Smooth muscle cell (in vitro differentiated cells): Measurements from ENCODE around the gene FABP6. TPM values are rescaled to one million over a fixed set of nuclear protein-coding genes. Genes with fewer than 3 reads are reported as not detected.

ENCODE experiments used
- DNase-seq: peaks from one replicate; lab custom pipeline; 2025; ENCODE audit not compliant: unreplicated experiment; lab: John Stamatoyannopoulos, UW
- H2AFZ ChIP-seq: fragments of 200-600 bp; sonication (generic); 2 replicates; pipeline ENCODE4 v1.6.0; 2016; ENCODE audit warnings: antibody characterized with exemption, low read depth, mild to moderate bottlenecking
- H3F3A ChIP-seq: fragments of 200-600 bp; sonication (generic); 2 replicates; pipeline ENCODE4 v1.6.0; 2017; ENCODE audit warnings: antibody characterized with exemption, low read depth
- H3K27ac ChIP-seq: fragments of 200-600 bp; sonication (generic); 2 replicates; pipeline ENCODE4 v1.5.1; 2016; ENCODE audit warnings: low read depth, mild to moderate bottlenecking
- H3K27me3 ChIP-seq: fragments of 200-600 bp; sonication (generic); 2 replicates; pipeline ENCODE4 v1.6.1; 2016; ENCODE audit warnings: low read depth, mild to moderate bottlenecking
- H3K36me3 ChIP-seq: fragments of 200-600 bp; sonication (generic); 2 replicates; pipeline ENCODE4 v1.5.1; 2016; ENCODE audit warnings: low read depth
- H3K4me1 ChIP-seq: fragments of 200-600 bp; sonication (generic); 2 replicates; pipeline ENCODE4 v1.5.1; 2016; ENCODE audit warnings: low read depth
- H3K4me2 ChIP-seq: fragments of 200-600 bp; sonication (generic); 2 replicates; pipeline ENCODE4 v1.6.0; 2016; ENCODE audit warnings: mild to moderate bottlenecking
- H3K4me3 ChIP-seq: fragments of 200-600 bp; sonication (generic); 2 replicates; pipeline ENCODE4 v1.5.1; 2016; ENCODE audit warnings: mild to moderate bottlenecking
- H3K79me2 ChIP-seq: fragments of 200-600 bp; sonication (generic); 2 replicates; pipeline ENCODE4 v1.6.0; 2016; ENCODE audit warnings: low read depth, mild to moderate bottlenecking
- H3K9ac ChIP-seq: fragments of 200-600 bp; sonication (generic); 2 replicates; pipeline ENCODE4 v1.6.0; 2016; ENCODE audit warnings: low read depth
- H3K9me3 ChIP-seq: fragments of 200-600 bp; sonication (generic); replicated peaks from 2 replicates; pipeline ENCODE4 v1.5.1; 2016; ENCODE audit warnings: low read depth
- H4K20me1 ChIP-seq: fragments of 200-600 bp; sonication (generic); 2 replicates; pipeline ENCODE4 v1.6.0; 2016; ENCODE audit warnings: low read depth
- WGBS: methylation state at CpG from one replicate; pipeline ENCODE4 v1.1.7; 2016; ENCODE audit warnings: low lambda C conversion rate; 5-methylcytosine and 5-hydroxymethylcytosine counted together
- polyA plus RNA-seq: library from polyadenylated mRNA; unstranded; fragments of >200 nt; fragmentation: Nextera tagmentation; extraction: Ambion mirVana; gene quantifications from 2 replicates; pipeline ENCODE4 v1.2.1, GENCODE V29; 2016
- total RNA-seq: library from RNA; depleted of rRNA; stranded (reverse); fragments of >200 nt; gene quantifications from 2 replicates; pipeline ENCODE4 v1.2.3, GENCODE V29; 2014
- TF ChIP-seq, protein P1 (sequence below): fragments of 200-600 bp; sonication (generic); IDR thresholded peaks from 2 replicates; pipeline ENCODE4 v1.5.1; 2017; ENCODE audit warnings: borderline replicate concordance, mild to moderate bottlenecking, antibody characterized with exemption; ENCODE audit not compliant: insufficient read depth, poor library complexity, severe bottlenecking

The FABP6 gene
- total and polyA plus RNA-seq, 2 experiments from 2014 or later, result 1.3 TPM; not detected in 1

DNA sequence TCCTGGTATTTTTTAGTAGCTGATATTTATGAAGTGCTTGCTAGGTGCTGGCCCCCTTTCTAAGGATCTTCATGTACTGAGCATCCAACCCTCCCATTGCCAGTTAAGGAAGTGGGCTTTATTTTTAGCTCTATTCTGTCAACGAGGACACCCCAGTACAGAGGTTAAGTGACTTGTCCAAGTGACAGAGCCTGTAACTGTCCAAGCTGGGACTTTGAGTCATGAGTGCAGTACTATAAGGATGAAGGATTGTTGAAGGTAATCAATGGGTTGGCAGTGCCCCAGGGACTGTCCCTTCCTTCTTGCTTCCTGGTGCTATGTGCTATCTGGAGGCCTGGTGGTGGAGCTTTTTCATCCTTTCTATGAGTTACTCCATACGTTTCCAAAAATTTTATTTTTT, 18.0 kb upstream of the FABP6 start:
- Histone ChIP-seq H3K27ac (no peak overlapping the region), H3K36me3 (no peaks in the 10 kb centered on the region), H3K4me3 (no peak overlapping the region), H3K4me1 (no peaks in the 10 kb centered on the region), H3K79me2 (no peaks in the 10 kb centered on the region), H3K9ac (no peak overlapping the region), H3K4me2 (no peak overlapping the region), H4K20me1 (no peaks in the 10 kb centered on the region), H2AFZ (no peak overlapping the region), H3F3A (no peaks in the 10 kb centered on the region), H3K9me3 (no peaks in the 10 kb centered on the region), H3K27me3 (no peaks in the 10 kb centered on the region)
- 89% methylated on average over 2 of the region's 2 CpGs for WGBS
- no peak for DNase-seq
- TF ChIP-seq, protein P1, sequence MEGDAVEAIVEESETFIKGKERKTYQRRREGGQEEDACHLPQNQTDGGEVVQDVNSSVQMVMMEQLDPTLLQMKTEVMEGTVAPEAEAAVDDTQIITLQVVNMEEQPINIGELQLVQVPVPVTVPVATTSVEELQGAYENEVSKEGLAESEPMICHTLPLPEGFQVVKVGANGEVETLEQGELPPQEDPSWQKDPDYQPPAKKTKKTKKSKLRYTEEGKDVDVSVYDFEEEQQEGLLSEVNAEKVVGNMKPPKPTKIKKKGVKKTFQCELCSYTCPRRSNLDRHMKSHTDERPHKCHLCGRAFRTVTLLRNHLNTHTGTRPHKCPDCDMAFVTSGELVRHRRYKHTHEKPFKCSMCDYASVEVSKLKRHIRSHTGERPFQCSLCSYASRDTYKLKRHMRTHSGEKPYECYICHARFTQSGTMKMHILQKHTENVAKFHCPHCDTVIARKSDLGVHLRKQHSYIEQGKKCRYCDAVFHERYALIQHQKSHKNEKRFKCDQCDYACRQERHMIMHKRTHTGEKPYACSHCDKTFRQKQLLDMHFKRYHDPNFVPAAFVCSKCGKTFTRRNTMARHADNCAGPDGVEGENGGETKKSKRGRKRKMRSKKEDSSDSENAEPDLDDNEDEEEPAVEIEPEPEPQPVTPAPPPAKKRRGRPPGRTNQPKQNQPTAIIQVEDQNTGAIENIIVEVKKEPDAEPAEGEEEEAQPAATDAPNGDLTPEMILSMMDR, result no peak

DNA sequence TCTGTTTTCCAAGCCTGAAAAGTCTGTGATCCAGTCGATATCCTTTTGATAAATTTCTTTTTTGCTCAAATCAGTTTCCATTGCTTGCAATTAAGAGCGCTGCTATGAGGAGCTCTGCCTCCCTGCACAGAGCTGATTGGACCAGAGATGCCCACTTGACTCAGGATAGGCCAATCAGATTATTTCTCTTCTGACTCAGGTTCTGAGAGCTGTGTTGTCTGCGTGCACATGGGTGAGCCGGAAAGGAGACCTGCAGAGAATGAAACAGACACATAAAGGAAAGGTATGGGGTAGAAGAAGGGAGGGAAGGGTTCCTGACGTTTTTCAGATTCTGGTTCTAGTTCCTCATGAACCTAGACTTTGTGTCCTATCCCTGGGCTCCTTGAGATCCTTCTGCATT, 15.8 kb upstream of the FABP6 start:
- no peak for DNase-seq
- TF ChIP-seq, protein P1, result no peak
- Histone ChIP-seq H3K27ac (no peak overlapping the region), H4K20me1 (no peaks in the 10 kb centered on the region), H3K9ac (no peak overlapping the region), H2AFZ (no peak overlapping the region), H3K4me2 (no peak overlapping the region), H3K27me3 (no peaks in the 10 kb centered on the region), H3K36me3 (no peaks in the 10 kb centered on the region), H3K4me3 (no peak overlapping the region), H3F3A (no peaks in the 10 kb centered on the region), H3K79me2 (no peaks in the 10 kb centered on the region), H3K4me1 (no peaks in the 10 kb centered on the region), H3K9me3 (no peaks in the 10 kb centered on the region)
- 76% methylated on average over 5 of the region's 5 CpGs for WGBS

DNA sequence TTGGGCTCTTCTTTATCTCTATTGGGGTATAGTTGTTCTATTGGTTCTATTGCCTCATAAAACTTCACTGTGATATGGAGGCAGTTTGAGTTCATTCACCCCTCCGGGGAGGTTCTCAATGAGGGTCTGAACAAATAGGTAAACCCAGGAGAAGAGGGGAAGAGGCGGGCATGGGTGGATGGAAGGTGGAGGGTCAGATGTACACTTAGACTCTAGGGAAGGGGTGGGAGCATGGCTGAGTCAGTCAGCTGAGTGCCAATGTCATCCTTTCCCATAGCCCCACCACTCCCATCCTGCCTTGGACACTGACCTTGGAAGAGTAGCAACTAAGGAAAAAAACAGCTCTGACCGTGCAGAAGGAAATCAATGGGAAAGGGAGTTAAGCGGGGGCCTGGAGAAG, 9.9 kb upstream of the FABP6 start:
- 81% methylated on average over 4 of the region's 4 CpGs for WGBS
- H3K27me3 ChIP-seq, result no peaks in the 10 kb centered on the region
- TF ChIP-seq, protein P1, result no peak
- no peaks in the 10 kb centered on the region for H3K9me3 ChIP-seq
- H3K27ac ChIP-seq, result no peak overlapping the region
- no peak overlapping the region for H2AFZ ChIP-seq
- no peaks in the 10 kb centered on the region for H3K79me2 ChIP-seq
- no peak overlapping the region for H3K4me2 ChIP-seq
- H4K20me1 ChIP-seq, result no peaks in the 10 kb centered on the region
- H3K4me1 ChIP-seq, result no peaks in the 10 kb centered on the region
- H3F3A ChIP-seq, result no peaks in the 10 kb centered on the region
- no peaks in the 10 kb centered on the region for H3K36me3 ChIP-seq
- no peak for DNase-seq
- H3K9ac ChIP-seq, result no peak overlapping the region
- H3K4me3 ChIP-seq, result no peak overlapping the region

DNA sequence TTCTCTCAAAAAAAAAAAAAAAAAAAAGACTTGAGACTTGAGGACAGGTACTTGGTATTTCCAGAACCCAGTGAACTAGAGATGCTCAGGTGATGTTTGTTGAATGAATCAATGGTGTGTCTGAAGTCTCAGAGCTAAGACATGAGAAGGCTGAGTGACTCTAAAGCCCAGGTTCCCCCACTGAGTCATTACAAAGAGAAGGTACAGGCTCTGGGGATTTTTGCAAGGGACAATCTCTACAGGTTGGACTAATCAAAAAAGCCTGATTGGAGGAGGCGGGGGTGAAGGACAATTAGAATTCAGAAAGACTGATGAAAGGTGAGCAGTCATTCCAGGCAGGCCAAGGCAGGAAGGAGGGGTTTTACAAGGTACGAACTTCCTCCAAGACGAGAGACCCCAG, 8.2 kb upstream of the FABP6 start:
- TF ChIP-seq, protein P1, result no peak
- Histone ChIP-seq H4K20me1 (no peaks in the 10 kb centered on the region), H3K79me2 (no peaks in the 10 kb centered on the region), H3K9me3 (no peaks in the 10 kb centered on the region), H3K27ac (no peak overlapping the region), H3K4me2 (no peak overlapping the region), H3K36me3 (no peaks in the 10 kb centered on the region), H3K4me1 (no peaks in the 10 kb centered on the region), H3F3A (no peaks in the 10 kb centered on the region), H2AFZ (no peak overlapping the region), H3K9ac (no peak overlapping the region), H3K4me3 (no peak overlapping the region), H3K27me3 (no peaks in the 10 kb centered on the region)
- 91% methylated on average over 3 of the region's 3 CpGs for WGBS
- no peak for DNase-seq
